DOHH2 (cell line): ENCODE results near the gene OS9.
A peak's percentile ranks its signal among the peaks of the same experiment; 100 is the strongest.

ENCODE experiments used
- EZH2phosphoT487 ChIP-seq: fragments of 200-600 bp; sonication (generic); IDR thresholded peaks from 2 replicates; pipeline ENCODE4 v1.6.1; 2017; ENCODE audit warnings: borderline replicate concordance, mild to moderate bottlenecking, antibody characterized with exemption, low read length, moderate library complexity, mixed read lengths
- TF ChIP-seq, protein P1 (sequence below): fragments of 200-600 bp; sonication (generic); IDR thresholded peaks from one replicate; pipeline ENCODE4 v1.5.1; 2014; ENCODE audit warnings: antibody characterized with exemption, mild to moderate bottlenecking, low read depth, low read length; ENCODE audit not compliant: poor library complexity, severe bottlenecking

DNA sequence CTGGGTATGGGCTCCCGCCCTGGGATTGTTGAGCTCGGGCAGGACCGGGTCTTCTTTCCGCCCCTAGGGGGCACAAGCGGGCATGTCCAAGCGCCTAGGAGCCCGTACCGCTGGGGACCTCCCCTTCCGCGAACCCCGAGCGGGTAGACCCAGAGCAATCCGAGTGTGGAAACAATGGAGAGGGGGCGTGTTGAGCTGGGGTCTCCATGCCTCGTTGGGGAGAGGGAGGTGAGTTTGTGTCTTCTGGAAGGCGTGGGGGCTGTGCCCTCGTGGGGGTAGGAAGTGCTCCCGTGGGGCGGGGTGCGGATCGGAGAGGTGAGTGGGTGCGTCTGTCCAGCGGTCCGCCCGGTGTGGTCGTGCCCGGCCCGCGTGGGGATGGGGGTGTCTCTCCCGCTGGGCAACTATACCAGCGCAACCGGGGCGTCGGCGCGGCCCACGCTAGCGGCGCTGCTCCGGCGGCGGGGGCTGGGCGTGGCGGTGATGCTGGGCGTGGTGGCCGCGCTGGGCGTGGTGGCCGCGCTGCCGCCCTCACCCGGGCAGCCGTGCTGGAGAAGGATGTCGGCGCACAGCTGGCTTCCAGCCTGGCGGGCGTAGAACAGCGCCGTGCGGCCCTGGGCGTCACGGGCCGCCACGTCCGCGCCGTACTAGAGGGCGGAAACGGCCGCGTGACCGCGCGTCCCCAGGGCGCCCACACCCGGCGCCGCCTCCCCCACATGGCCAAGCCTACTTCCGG lies 32.4 kb downstream of the OS9 start:
- no peak for TF ChIP-seq EZH2phosphoT487
- TF ChIP-seq, protein P1, sequence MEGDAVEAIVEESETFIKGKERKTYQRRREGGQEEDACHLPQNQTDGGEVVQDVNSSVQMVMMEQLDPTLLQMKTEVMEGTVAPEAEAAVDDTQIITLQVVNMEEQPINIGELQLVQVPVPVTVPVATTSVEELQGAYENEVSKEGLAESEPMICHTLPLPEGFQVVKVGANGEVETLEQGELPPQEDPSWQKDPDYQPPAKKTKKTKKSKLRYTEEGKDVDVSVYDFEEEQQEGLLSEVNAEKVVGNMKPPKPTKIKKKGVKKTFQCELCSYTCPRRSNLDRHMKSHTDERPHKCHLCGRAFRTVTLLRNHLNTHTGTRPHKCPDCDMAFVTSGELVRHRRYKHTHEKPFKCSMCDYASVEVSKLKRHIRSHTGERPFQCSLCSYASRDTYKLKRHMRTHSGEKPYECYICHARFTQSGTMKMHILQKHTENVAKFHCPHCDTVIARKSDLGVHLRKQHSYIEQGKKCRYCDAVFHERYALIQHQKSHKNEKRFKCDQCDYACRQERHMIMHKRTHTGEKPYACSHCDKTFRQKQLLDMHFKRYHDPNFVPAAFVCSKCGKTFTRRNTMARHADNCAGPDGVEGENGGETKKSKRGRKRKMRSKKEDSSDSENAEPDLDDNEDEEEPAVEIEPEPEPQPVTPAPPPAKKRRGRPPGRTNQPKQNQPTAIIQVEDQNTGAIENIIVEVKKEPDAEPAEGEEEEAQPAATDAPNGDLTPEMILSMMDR, result peak; percentile 44
